Glutamatergic neuron (in vitro differentiated cells): Measurements from ENCODE around the gene SGPP2. TPM values are rescaled to one million over a fixed set of nuclear protein-coding genes. Genes with fewer than 3 reads are reported as not detected.

Experiments
- DNase-seq: peaks from one replicate; pipeline ENCODE4 v3.0.0; 2022
- H3K27ac Mint-ChIP-seq: one replicate; pipeline ENCODE4 v1.8.0; 2020; ENCODE audit warnings: mild to moderate bottlenecking, mixed read lengths, inconsistent platforms; ENCODE audit not compliant: unreplicated experiment
- H3K27me3 Mint-ChIP-seq: one replicate; pipeline ENCODE4 v1.8.0; 2020; ENCODE audit warnings: mild to moderate bottlenecking, moderate library complexity, mixed read lengths, inconsistent platforms; ENCODE audit not compliant: unreplicated experiment
- H3K36me3 Mint-ChIP-seq: one replicate; pipeline ENCODE4 v1.8.0; 2020; ENCODE audit warnings: mild to moderate bottlenecking, mixed read lengths, inconsistent platforms; ENCODE audit not compliant: unreplicated experiment
- H3K4me1 Mint-ChIP-seq: one replicate; pipeline ENCODE4 v1.8.0; 2020; ENCODE audit warnings: mild to moderate bottlenecking, low read depth, mixed read lengths, inconsistent platforms; ENCODE audit not compliant: unreplicated experiment
- H3K4me3 Mint-ChIP-seq: one replicate; pipeline ENCODE4 v1.8.0; 2020; ENCODE audit warnings: mild to moderate bottlenecking, mixed read lengths, inconsistent platforms; ENCODE audit not compliant: unreplicated experiment
- H3K9me3 Mint-ChIP-seq: one replicate; pipeline ENCODE4 v1.8.0; 2020; ENCODE audit warnings: mild to moderate bottlenecking, moderate library complexity, mixed read lengths, inconsistent platforms; ENCODE audit not compliant: unreplicated experiment
- total RNA-seq: library from RNA; stranded (reverse); fragmentation: NEBNext Ultra II Directional; extraction: Animal tissue kit (Norgen Biotek cat#: 25700); gene quantifications from one replicate; pipeline ENCODE4 v1.2.1, GENCODE V29; 2021; ENCODE audit not compliant: unreplicated experiment
- TF ChIP-seq, protein P1 (sequence below): fragments of 200-600 bp; sonication (generic); IDR thresholded peaks from one replicate; pipeline ENCODE4 v1.5.0; 2021; ENCODE audit not compliant: partially characterized antibody, unreplicated experiment

SGPP2 gene
- total RNA-seq, 1 donor from 2014 or later, result 2.1 TPM

GRCh38 chr2:222450021-222450420 is 25.7 kb downstream of the SGPP2 start:
- Mint-ChIP-seq H3K27me3 (peaks cover 7% of the 10 kb centered on the region), H3K9me3 (peaks cover 1% of the 10 kb centered on the region), H3K4me3 (peak overlapping the region; percentile 28), H3K36me3 (no peaks in the 10 kb centered on the region), H3K27ac (peak overlapping the region; percentile 90), H3K4me1 (peaks cover 29% of the 10 kb centered on the region)
- TF ChIP-seq, protein P1, sequence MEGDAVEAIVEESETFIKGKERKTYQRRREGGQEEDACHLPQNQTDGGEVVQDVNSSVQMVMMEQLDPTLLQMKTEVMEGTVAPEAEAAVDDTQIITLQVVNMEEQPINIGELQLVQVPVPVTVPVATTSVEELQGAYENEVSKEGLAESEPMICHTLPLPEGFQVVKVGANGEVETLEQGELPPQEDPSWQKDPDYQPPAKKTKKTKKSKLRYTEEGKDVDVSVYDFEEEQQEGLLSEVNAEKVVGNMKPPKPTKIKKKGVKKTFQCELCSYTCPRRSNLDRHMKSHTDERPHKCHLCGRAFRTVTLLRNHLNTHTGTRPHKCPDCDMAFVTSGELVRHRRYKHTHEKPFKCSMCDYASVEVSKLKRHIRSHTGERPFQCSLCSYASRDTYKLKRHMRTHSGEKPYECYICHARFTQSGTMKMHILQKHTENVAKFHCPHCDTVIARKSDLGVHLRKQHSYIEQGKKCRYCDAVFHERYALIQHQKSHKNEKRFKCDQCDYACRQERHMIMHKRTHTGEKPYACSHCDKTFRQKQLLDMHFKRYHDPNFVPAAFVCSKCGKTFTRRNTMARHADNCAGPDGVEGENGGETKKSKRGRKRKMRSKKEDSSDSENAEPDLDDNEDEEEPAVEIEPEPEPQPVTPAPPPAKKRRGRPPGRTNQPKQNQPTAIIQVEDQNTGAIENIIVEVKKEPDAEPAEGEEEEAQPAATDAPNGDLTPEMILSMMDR, result no peak
- peak; percentile 49 for DNase-seq

- Mint-ChIP-seq H3K36me3 (no peaks in the 10 kb centered on the region), H3K27me3 (peaks cover 5% of the 10 kb centered on the region), H3K4me1 (peaks cover 29% of the 10 kb centered on the region), H3K27ac (peak overlapping the region; percentile 70), H3K4me3 (no peak overlapping the region), H3K9me3 (peaks cover 1% of the 10 kb centered on the region)
- TF ChIP-seq, protein P1, result no peak
- DNase-seq, result peak; percentile 18
Measured at GRCh38 chr2:222451224-222451674, 26.9 kb downstream of the SGPP2 start.

DNA sequence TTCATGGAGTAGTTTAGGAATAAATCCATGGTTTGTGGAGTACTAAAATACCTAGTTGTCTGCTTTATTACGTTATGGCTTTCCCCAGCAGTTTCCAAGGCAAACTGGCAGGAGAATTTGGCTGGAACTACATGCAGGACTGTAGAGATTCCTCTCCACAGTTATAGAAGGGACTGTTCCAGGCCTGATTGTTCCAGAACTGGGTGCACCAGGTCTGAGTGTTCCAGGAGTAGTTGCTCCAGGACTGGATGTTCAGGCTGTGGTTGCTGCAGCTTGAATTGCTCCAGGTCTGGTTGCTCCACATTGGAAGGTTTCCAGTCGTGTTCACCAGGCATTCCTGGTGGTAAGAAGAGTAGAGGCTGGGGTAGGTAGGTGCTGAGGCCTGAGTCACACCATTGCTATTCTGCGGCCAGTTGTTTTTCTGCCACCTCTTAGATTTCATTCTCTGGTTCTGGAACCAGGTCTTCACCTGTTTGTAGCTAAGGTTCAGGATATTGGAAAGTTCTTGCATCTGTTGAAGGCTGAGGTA is 28.1 kb downstream of the SGPP2 start:
- Mint-ChIP-seq H3K27me3 (peaks cover 5% of the 10 kb centered on the region), H3K9me3 (peaks cover 1% of the 10 kb centered on the region), H3K4me1 (peaks cover 30% of the 10 kb centered on the region), H3K36me3 (no peaks in the 10 kb centered on the region), H3K27ac (no peak overlapping the region), H3K4me3 (no peak overlapping the region)
- TF ChIP-seq, protein P1, result no peak
- DNase-seq, result no peak

GRCh38 chr2:222456479-222457077 is 32.2 kb downstream of the SGPP2 start:
- DNase-seq, result no peak
- Mint-ChIP-seq H3K4me3 (no peak overlapping the region), H3K27me3 (peaks cover 2% of the 10 kb centered on the region), H3K27ac (peak overlapping the region; percentile 26), H3K9me3 (peaks cover 5% of the 10 kb centered on the region), H3K36me3 (peaks cover 8% of the 10 kb centered on the region), H3K4me1 (peaks cover 1% of the 10 kb centered on the region)
- TF ChIP-seq, protein P1, result no peak

- DNase-seq, result no peak
- peaks cover 23% of the 10 kb centered on the region for H3K36me3 Mint-ChIP-seq
- H3K27ac Mint-ChIP-seq, result no peak overlapping the region
- TF ChIP-seq, protein P1, result no peak
- H3K4me1 Mint-ChIP-seq, result peaks cover 1% of the 10 kb centered on the region
- peaks cover 4% of the 10 kb centered on the region for H3K9me3 Mint-ChIP-seq
- H3K4me3 Mint-ChIP-seq, result no peak overlapping the region
- peaks cover 2% of the 10 kb centered on the region for H3K27me3 Mint-ChIP-seq
Measured at GRCh38 chr2:222459983-222460382, 35.6 kb downstream of the SGPP2 start.
